ENCODE results near the gene PPP1R12C.

DNA sequence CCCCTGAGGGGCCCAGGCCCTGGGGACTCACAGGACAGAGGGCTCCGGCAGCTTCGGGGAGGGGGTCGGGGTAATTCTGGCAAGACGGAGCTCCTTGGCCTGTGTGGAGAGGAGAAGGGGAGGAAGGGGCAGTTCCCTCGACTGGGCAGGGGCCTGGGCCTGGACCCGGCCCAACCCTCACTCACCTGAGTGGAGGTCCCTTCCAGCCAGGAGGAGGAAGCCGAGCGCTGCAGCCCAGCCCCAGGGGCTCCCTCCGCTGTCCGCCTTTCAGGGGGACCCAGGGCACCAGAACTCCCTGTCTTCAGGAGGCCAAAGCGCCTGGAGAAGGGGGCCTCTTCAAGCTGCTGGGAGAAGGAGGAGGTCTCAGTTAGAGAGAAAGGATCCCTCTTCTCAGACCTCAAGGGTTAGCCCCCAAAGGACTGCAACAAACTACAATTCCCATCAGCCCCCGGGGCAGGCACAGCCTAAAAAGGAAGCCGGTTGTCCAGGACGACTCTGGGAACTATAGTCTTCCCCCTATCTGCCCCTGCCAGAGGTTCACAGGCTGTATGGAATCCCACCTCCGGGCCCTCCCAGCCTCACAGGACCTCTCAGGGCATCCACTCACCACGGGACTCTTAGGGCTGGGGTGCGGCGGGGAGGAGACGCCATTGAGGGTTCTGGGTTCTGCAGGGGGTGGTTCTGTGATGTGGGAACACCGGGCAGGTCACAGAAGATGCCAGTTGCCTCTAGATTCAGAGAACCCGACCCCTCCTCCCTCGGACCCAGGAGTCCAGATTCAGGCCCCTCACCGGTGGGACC, 22.0 kb downstream of the PPP1R12C start:
- no peak for TF ChIP-seq EZH2 (IDR thresholded peaks at IDR 0.05; ENCODE audit: borderline replicate concordance, low read length)
- TF ChIP-seq, protein P1, sequence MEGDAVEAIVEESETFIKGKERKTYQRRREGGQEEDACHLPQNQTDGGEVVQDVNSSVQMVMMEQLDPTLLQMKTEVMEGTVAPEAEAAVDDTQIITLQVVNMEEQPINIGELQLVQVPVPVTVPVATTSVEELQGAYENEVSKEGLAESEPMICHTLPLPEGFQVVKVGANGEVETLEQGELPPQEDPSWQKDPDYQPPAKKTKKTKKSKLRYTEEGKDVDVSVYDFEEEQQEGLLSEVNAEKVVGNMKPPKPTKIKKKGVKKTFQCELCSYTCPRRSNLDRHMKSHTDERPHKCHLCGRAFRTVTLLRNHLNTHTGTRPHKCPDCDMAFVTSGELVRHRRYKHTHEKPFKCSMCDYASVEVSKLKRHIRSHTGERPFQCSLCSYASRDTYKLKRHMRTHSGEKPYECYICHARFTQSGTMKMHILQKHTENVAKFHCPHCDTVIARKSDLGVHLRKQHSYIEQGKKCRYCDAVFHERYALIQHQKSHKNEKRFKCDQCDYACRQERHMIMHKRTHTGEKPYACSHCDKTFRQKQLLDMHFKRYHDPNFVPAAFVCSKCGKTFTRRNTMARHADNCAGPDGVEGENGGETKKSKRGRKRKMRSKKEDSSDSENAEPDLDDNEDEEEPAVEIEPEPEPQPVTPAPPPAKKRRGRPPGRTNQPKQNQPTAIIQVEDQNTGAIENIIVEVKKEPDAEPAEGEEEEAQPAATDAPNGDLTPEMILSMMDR (conservative IDR thresholded peaks at IDR 0.05 in 1 of 2, IDR thresholded peaks at IDR 0.05 in 1 of 2; ENCODE audit: extremely low read depth in 1 of 2, insufficient read depth in 1 of 2, low read depth in 1 of 2, low read length in 2 of 2), result no peak
